ENCODE measurements around the gene ZNF830.
"Not testable (repeated sequence)": the region's sequence is repeated elsewhere in the genome, so short reads cannot be mapped to it uniquely, and the experiment has no call there.

ZNF830 gene, protein sequence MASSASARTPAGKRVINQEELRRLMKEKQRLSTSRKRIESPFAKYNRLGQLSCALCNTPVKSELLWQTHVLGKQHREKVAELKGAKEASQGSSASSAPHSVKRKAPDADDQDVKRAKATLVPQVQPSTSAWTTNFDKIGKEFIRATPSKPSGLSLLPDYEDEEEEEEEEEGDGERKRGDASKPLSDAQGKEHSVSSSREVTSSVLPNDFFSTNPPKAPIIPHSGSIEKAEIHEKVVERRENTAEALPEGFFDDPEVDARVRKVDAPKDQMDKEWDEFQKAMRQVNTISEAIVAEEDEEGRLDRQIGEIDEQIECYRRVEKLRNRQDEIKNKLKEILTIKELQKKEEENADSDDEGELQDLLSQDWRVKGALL

DNA sequence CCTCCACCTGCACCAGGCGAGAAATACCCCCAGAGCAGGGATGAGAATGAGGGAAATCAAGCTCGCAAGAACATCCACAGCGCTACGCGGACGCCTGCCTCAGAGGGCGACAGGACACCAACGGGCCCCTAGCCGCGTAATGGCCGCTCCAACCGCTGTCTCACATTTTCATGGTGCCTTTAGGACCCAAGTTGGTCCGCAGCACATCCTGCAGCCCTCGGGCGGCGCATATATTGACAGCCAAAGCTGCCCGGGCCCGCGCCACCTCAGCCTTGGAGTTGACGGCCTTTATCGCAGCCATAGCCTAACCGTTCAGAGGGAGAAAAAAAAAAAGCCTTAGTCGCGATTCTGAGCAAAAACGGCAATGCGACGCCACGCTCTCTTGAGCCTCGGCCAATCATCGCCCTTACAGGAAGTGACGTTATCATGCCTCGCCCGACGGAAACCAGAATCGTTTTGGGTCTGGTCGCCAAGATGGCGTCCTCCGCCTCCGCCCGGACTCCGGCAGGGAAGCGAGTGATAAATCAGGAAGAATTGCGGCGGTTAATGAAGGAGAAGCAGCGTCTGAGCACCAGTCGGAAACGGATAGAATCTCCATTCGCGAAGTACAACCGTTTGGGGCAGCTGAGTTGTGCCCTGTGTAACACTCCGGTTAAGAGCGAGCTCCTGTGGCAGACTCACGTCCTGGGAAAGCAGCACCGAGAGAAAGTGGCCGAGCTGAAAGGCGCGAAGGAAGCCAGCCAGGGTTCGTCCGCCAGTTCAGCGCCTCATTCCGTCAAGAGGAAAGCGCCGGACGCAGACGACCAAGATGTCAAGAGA lies at the start of gene ZNF830, which contains the start of gene CCT6B:
TSS of gene ZNF830 (plus strand) at position 448 of the 819 bp plus-strand sequence. CDS start at position 475, 27 bp downstream.
TSS of gene CCT6B (minus strand) at position 368 of the 819 bp plus-strand sequence. CDS start at position 301, 67 bp downstream.
- Histone ChIP-seq H3K4me1 (ENCODE audit: control insufficient read depth, insufficient read depth, low read length) (peaks cover 4% of the 10 kb centered on the region; the same call in 1 of the 2 replicates), H3K36me3 (ENCODE audit: control insufficient read depth, insufficient read depth, low read length) (peaks cover 19% of the 10 kb centered on the region), H3K27ac (ENCODE audit: low read depth, low read length) (peak within 1 kb of the TSS; percentile 89), H3K27me3 (ENCODE audit: control insufficient read depth, insufficient read depth, low read length) (peaks cover 12% of the 10 kb centered on the region), H3K9ac (ENCODE audit: low read length) (peak within 1 kb of the TSS; percentile 95), H3K9me3 (ENCODE audit: control insufficient read depth, insufficient read depth, low read depth, low read length) (no peaks in the 10 kb centered on the region), H3K4me3 (ENCODE audit: low read depth, low read length) (peak within 1 kb of the TSS; percentile 80)

DNA sequence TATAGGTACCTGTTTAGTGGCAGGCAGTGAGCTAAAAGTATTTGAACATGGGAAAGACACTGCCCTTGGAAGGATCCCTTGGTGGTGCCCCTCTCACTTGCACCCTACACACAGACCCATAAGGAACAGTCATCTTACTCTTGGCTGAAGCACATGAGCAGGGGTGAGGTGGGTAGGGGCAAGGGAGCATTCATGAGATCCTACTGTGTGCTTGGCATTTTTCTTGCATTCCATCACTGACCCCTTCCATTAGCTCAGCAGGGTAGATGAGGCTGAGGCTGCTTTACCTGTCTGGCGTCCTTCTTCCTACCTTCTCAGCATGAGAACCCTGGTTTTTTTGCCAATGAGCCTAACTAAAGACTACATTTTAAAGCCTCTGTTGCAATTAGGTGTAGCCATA lies 48.3 kb upstream of the ZNF830 start:
- Histone ChIP-seq H3K9ac (ENCODE audit: low read length) (no peak overlapping the region), H3K4me3 (ENCODE audit: low read depth, low read length) (no peak overlapping the region), H3K9me3 (ENCODE audit: control insufficient read depth, insufficient read depth, low read depth, low read length) (no peaks in the 10 kb centered on the region), H3K27ac (ENCODE audit: low read depth, low read length) (no peak overlapping the region), H3K36me3 (ENCODE audit: control insufficient read depth, insufficient read depth, low read length) (no peaks in the 10 kb centered on the region), H3K4me1 (ENCODE audit: control insufficient read depth, insufficient read depth, low read length) (no peaks in the 10 kb centered on the region), H3K27me3 (ENCODE audit: control insufficient read depth, insufficient read depth, low read length) (no peaks in the 10 kb centered on the region)

- Histone ChIP-seq H3K27me3 (ENCODE audit: control insufficient read depth, insufficient read depth, low read length) (no peaks in the 10 kb centered on the region), H3K9me3 (ENCODE audit: control insufficient read depth, insufficient read depth, low read depth, low read length) (no peaks in the 10 kb centered on the region), H3K4me3 (ENCODE audit: low read depth, low read length) (no peak overlapping the region), H3K4me1 (ENCODE audit: control insufficient read depth, insufficient read depth, low read length) (no peaks in the 10 kb centered on the region), H3K9ac (ENCODE audit: low read length) (no peak overlapping the region), H3K36me3 (ENCODE audit: control insufficient read depth, insufficient read depth, low read length) (no peaks in the 10 kb centered on the region), H3K27ac (ENCODE audit: low read depth, low read length) (no peak overlapping the region)
Measured at GRCh38 chr17:34916120-34916519, 45.2 kb upstream of the ZNF830 start.

DNA sequence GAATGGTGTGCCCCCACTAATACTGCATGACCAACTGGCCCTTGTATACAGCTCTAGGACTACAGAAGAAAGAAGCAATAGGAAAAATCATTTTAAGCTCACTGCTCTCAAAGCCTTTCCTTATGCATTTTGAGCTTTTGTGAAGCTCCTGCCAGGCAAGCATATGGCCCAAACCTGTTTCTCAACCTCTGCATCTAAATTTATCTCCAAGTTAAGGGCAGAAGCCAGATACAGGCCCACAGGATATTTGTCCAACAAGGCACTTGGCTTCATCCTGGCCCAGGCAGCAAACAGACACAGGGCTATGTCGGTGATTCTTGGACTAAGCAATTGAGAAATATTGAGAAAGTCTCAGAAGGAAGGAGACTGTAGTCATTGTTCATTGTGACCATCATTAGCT lies 44.0 kb upstream of the ZNF830 start:
- Histone ChIP-seq H3K9me3 (ENCODE audit: control insufficient read depth, insufficient read depth, low read depth, low read length) (no peaks in the 10 kb centered on the region), H3K36me3 (ENCODE audit: control insufficient read depth, insufficient read depth, low read length) (no peaks in the 10 kb centered on the region), H3K4me1 (ENCODE audit: control insufficient read depth, insufficient read depth, low read length) (no peaks in the 10 kb centered on the region), H3K27me3 (ENCODE audit: control insufficient read depth, insufficient read depth, low read length) (no peaks in the 10 kb centered on the region), H3K27ac (ENCODE audit: low read depth, low read length) (no peak overlapping the region), H3K4me3 (ENCODE audit: low read depth, low read length) (no peak overlapping the region), H3K9ac (ENCODE audit: low read length) (no peak overlapping the region)

GRCh38 chr17:34920676-34921075 lies 40.7 kb upstream of the ZNF830 start:
- no peak overlapping the region for H3K9ac ChIP-seq (ENCODE audit: low read length)
- H3K9me3 ChIP-seq (ENCODE audit: control insufficient read depth, insufficient read depth, low read depth, low read length), result no peaks in the 10 kb centered on the region
- H3K27me3 ChIP-seq (ENCODE audit: control insufficient read depth, insufficient read depth, low read length), result no peaks in the 10 kb centered on the region
- no peaks in the 10 kb centered on the region for H3K4me1 ChIP-seq (ENCODE audit: control insufficient read depth, insufficient read depth, low read length)
- no peak overlapping the region for H3K27ac ChIP-seq (ENCODE audit: low read depth, low read length)
- H3K4me3 ChIP-seq (ENCODE audit: low read depth, low read length), result no peak overlapping the region
- H3K36me3 ChIP-seq (ENCODE audit: control insufficient read depth, insufficient read depth, low read length), result no peaks in the 10 kb centered on the region

- no peaks in the 10 kb centered on the region for H3K4me1 ChIP-seq (ENCODE audit: control insufficient read depth, insufficient read depth, low read length)
Measured at GRCh38 chr17:34926661-34927060, 34.7 kb upstream of the ZNF830 start.

DNA sequence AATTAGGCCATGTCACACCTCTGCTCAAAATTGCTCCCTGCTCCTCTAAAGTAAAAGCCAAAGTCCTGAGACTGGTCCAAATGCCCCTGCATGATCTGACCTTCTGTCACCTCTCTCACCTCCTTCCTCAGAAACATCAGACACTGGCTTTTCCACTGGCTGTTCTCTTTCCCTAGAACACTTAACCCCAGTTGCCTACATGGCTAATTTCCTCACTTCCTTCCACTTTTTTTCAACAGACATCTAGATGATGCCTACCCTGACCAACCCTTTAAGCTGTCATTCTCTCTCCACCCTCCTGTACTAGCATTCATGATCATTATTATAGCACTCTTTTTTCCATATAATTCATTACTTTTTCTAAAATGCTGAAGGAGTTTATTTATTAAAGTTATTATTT lies 31.1 kb upstream of the ZNF830 start:
- Histone ChIP-seq H3K27ac (ENCODE audit: low read depth, low read length) (no peak overlapping the region), H3K4me3 (ENCODE audit: low read depth, low read length) (no peak overlapping the region), H3K9me3 (ENCODE audit: control insufficient read depth, insufficient read depth, low read depth, low read length) (no peaks in the 10 kb centered on the region), H3K27me3 (ENCODE audit: control insufficient read depth, insufficient read depth, low read length) (no peaks in the 10 kb centered on the region; the same call in 1 of the 2 replicates), H3K4me1 (ENCODE audit: control insufficient read depth, insufficient read depth, low read length) (no peaks in the 10 kb centered on the region), H3K9ac (ENCODE audit: low read length) (no peak overlapping the region), H3K36me3 (ENCODE audit: control insufficient read depth, insufficient read depth, low read length) (no peaks in the 10 kb centered on the region)

More at GRCh38 chr17:34926661-34927060, 34.7 kb upstream of the ZNF830 start:
- Histone ChIP-seq H3K9me3 (ENCODE audit: control insufficient read depth, insufficient read depth, low read depth, low read length) (no peaks in the 10 kb centered on the region), H3K4me3 (ENCODE audit: low read depth, low read length) (no peak overlapping the region), H3K36me3 (ENCODE audit: control insufficient read depth, insufficient read depth, low read length) (no peaks in the 10 kb centered on the region), H3K27me3 (ENCODE audit: control insufficient read depth, insufficient read depth, low read length) (no peaks in the 10 kb centered on the region; the same call in 1 of the 2 replicates), H3K27ac (ENCODE audit: low read depth, low read length) (no peak overlapping the region), H3K9ac (ENCODE audit: low read length) (no peak overlapping the region)

- not testable (repeated sequence) for H3K4me3 ChIP-seq (ENCODE audit: low read depth, low read length); H3K4me1 ChIP-seq (ENCODE audit: control insufficient read depth, insufficient read depth, low read length); H3K36me3 ChIP-seq (ENCODE audit: control insufficient read depth, insufficient read depth, low read length); H3K9ac ChIP-seq (ENCODE audit: low read length); H3K27me3 ChIP-seq (ENCODE audit: control insufficient read depth, insufficient read depth, low read length); H3K9me3 ChIP-seq (ENCODE audit: control insufficient read depth, insufficient read depth, low read depth, low read length); H3K27ac ChIP-seq (ENCODE audit: low read depth, low read length)
Measured at GRCh38 chr17:34950780-34951179, 10.6 kb upstream of the ZNF830 start.

DNA sequence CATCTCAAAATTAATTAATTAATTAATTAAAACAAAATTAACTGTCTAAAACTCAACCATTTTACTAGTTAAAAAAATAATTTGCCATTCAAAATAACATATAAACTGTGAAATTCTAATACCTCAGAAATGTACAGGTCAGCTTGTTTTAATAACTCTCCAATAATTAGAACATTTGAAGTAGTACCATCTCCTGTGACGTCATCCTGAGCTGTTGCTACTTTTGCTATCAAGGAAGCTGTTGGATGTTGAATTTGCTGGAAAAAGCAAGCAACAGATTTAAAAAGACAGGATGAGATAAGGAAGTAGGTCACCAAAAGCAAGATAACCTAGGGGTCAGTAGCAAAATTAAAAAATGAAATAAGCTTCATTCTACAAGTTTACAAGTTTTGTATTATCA lies 2.9 kb upstream of the ZNF830 start:
- H3K36me3 ChIP-seq (ENCODE audit: control insufficient read depth, insufficient read depth, low read length), result peaks cover 1% of the 10 kb centered on the region
- H3K4me1 ChIP-seq (ENCODE audit: control insufficient read depth, insufficient read depth, low read length), result peaks cover 4% of the 10 kb centered on the region; the same call in 1 of the 2 replicates
- H3K9me3 ChIP-seq (ENCODE audit: control insufficient read depth, insufficient read depth, low read depth, low read length), result no peaks in the 10 kb centered on the region
- H3K4me3 ChIP-seq (ENCODE audit: low read depth, low read length), result no peak overlapping the region
- H3K9ac ChIP-seq (ENCODE audit: low read length), result no peak overlapping the region
- no peak overlapping the region for H3K27ac ChIP-seq (ENCODE audit: low read depth, low read length)
- peaks cover 12% of the 10 kb centered on the region for H3K27me3 ChIP-seq (ENCODE audit: control insufficient read depth, insufficient read depth, low read length)

- no peaks in the 10 kb centered on the region for H3K9me3 ChIP-seq (ENCODE audit: control insufficient read depth, insufficient read depth, low read depth, low read length)
- no peaks in the 10 kb centered on the region for H3K36me3 ChIP-seq (ENCODE audit: control insufficient read depth, insufficient read depth, low read length)
- peaks cover 2% of the 10 kb centered on the region for H3K4me1 ChIP-seq (ENCODE audit: control insufficient read depth, insufficient read depth, low read length)
- no peaks in the 10 kb centered on the region for H3K27me3 ChIP-seq (ENCODE audit: control insufficient read depth, insufficient read depth, low read length)
- H3K4me3 ChIP-seq (ENCODE audit: low read depth, low read length), result no peak overlapping the region
- no peak overlapping the region for H3K9ac ChIP-seq (ENCODE audit: low read length)
- H3K27ac ChIP-seq (ENCODE audit: low read depth, low read length), result no peak overlapping the region
Measured at GRCh38 chr17:34974179-34974578, 12.8 kb downstream of the ZNF830 start.
